Stomach (tissue), 4 donors: ENCODE results near the gene TUBB1.

Source experiments
- CTCF ChIP-seq, 7 experiments: fragments of 450-650 bp in 4 of 7; fragments of 200-600 bp in 3 of 7; sonication (generic) in 3 of 7; IDR thresholded peaks; one replicate each; pipeline ENCODE4 v1.5.1; 2016 to 2019; ENCODE audit warnings: antibody characterized with exemption in 7 of 7, control low read depth in 2 of 7, mild to moderate bottlenecking in 1 of 7
- EP300 ChIP-seq: sonication (generic); formaldehyde crosslinking; IDR thresholded peaks from one replicate; pipeline ENCODE4 v1.6.1; 2017; ENCODE audit warnings: antibody characterized with exemption
- POLR2A ChIP-seq, 4 donors: fragments of 450-650 bp; IDR thresholded peaks; one replicate each; pipeline ENCODE4 v1.6.1; 2016; ENCODE audit warnings: antibody characterized with exemption in 4 of 4, control low read depth in 2 of 4, mild to moderate bottlenecking in 1 of 4, moderate library complexity in 1 of 4
- POLR2AphosphoS5 ChIP-seq, 3 donors: sonication (generic); formaldehyde crosslinking; IDR thresholded peaks; one replicate each; pipeline ENCODE4 v1.6.1; 2016; ENCODE audit warnings: antibody characterized with exemption in 3 of 3

GRCh38 chr20:58980711-58981627 is 38.3 kb upstream of the TUBB1 start, which contains the start of gene NELFCD:
- TF ChIP-seq CTCF (IDR thresholded peaks at IDR 0.05) (no peak), POLR2AphosphoS5 (IDR thresholded peaks at IDR 0.05) (peak in 2 of 3 donors; percentile 64 to 78), POLR2A (IDR thresholded peaks at IDR 0.05) (no peak), EP300 (no peak)
